Measurements from ENCODE around the gene RGL1. TPM values are rescaled to one million over a fixed set of nuclear protein-coding genes. Genes with fewer than 3 reads are reported as not detected.
A peak's percentile ranks its signal among the peaks of the same experiment; 100 is the strongest.
"Not testable (repeated sequence)": the region's sequence is repeated elsewhere in the genome, so short reads cannot be mapped to it uniquely, and the experiment has no call there.

The RGL1 gene
- total and polyA plus RNA-seq, 7 experiments from 2014 or later: 0.90 to 6.2 (median 2.6) TPM

GRCh38 chr1:183762856-183763255 lies 42.1 kb upstream of the RGL1 start:
- H3K27ac Mint-ChIP-seq; intact Hi-C loops (cut with micrococcal nuclease); H3K4me3 Mint-ChIP-seq; H3K27me3 ChIP-seq (ENCODE audit: control insufficient read depth in 2 of 2, insufficient read depth in 2 of 2, low read length in 2 of 2); H3K4me1 ChIP-seq (ENCODE audit: control insufficient read depth in 2 of 2, insufficient read depth in 2 of 2, low read length in 2 of 2); H3K27ac ChIP-seq (ENCODE audit: low read depth, low read length); H3K4me1 Mint-ChIP-seq; H3K27me3 Mint-ChIP-seq; ATAC-seq; POLR2A ChIA-PET; CTCF ChIA-PET; H3K4me3 ChIP-seq (ENCODE audit: low read length); H3K36me3 ChIP-seq (ENCODE audit: control insufficient read depth in 2 of 3, insufficient read depth in 3 of 3, low read length in 3 of 3); DNase-seq: not testable (repeated sequence)
- peaks cover 0 to 17% (median 5%) of the 10 kb centered on the region in 3 experiments for H3K9me3 ChIP-seq (ENCODE audit: control insufficient read depth in 2 of 3, low read length in 3 of 3)
- Mint-ChIP-seq H3K9me3 (peaks cover 14 to 49% (median 25%) of the 10 kb centered on the region in 11 donors), H3K36me3 (peaks cover 14 to 43% (median 41%) of the 10 kb centered on the region in 5 donors)

- Mint-ChIP-seq H3K4me1 (no peaks in the 10 kb centered on the region), H3K36me3 (peaks cover 16 to 46% (median 37%) of the 10 kb centered on the region in 5 donors), H3K4me3 (no peak overlapping the region), H3K27me3 (no peaks in the 10 kb centered on the region), H3K27ac (no peak overlapping the region), H3K9me3 (peaks cover 15 to 62% (median 29%) of the 10 kb centered on the region in 11 donors)
- no peak for DNase-seq
- Histone ChIP-seq H3K36me3 (ENCODE audit: control insufficient read depth in 2 of 3, insufficient read depth in 3 of 3, low read length in 3 of 3) (no peaks in the 10 kb centered on the region), H3K27ac (ENCODE audit: low read depth, low read length) (no peak overlapping the region), H3K4me3 (ENCODE audit: low read length) (no peak overlapping the region), H3K9me3 (ENCODE audit: control insufficient read depth in 2 of 3, low read length in 3 of 3) (peaks cover 0 to 22% (median 5%) of the 10 kb centered on the region in 3 experiments), H3K27me3 (ENCODE audit: control insufficient read depth in 2 of 2, insufficient read depth in 2 of 2, low read length in 2 of 2) (no peaks in the 10 kb centered on the region), H3K4me1 (ENCODE audit: control insufficient read depth in 2 of 2, insufficient read depth in 2 of 2, low read length in 2 of 2) (no peaks in the 10 kb centered on the region)
- no peak for ATAC-seq
- ChIA-PET CTCF (no interaction called here), POLR2A (no interaction called here)
- intact Hi-C loops (cut with micrococcal nuclease): no loop called here
These were observed 39.9 kb upstream of the RGL1 start for GRCh38 chr1:183764981-183765380.

GRCh38 chr1:183769956-183770815 lies 34.7 kb upstream of the RGL1 start:
- POLR2A ChIA-PET: no interaction called here
- DNase-seq: no peak
- no peak overlapping the region for H3K27ac Mint-ChIP-seq
- no peaks in the 10 kb centered on the region for H3K27me3 Mint-ChIP-seq
- Histone ChIP-seq H3K4me3 (ENCODE audit: low read length) (no peak overlapping the region), H3K27ac (ENCODE audit: low read depth, low read length) (no peak overlapping the region), H3K27me3 (ENCODE audit: control insufficient read depth in 2 of 2, insufficient read depth in 2 of 2, low read length in 2 of 2) (no peaks in the 10 kb centered on the region), H3K9me3 (ENCODE audit: control insufficient read depth in 2 of 3, low read length in 3 of 3) (peaks cover 0 to 21% (median 0%) of the 10 kb centered on the region in 3 experiments), H3K4me1 (ENCODE audit: control insufficient read depth in 2 of 2, insufficient read depth in 2 of 2, low read length in 2 of 2) (no peaks in the 10 kb centered on the region), H3K36me3 (ENCODE audit: control insufficient read depth in 2 of 3, insufficient read depth in 3 of 3, low read length in 3 of 3) (no peaks in the 10 kb centered on the region)
- no peak for ATAC-seq
- intact Hi-C loops (cut with micrococcal nuclease): no loop called here
- CTCF ChIA-PET: no interaction called here
- H3K36me3 Mint-ChIP-seq: peaks cover 18 to 50% (median 37%) of the 10 kb centered on the region in 5 donors
- H3K9me3 Mint-ChIP-seq: peaks cover 6 to 61% (median 25%) of the 10 kb centered on the region in 11 donors
- H3K4me1 Mint-ChIP-seq: no peaks in the 10 kb centered on the region
- no peak overlapping the region for H3K4me3 Mint-ChIP-seq

- intact Hi-C loops (cut with micrococcal nuclease): no loop called here
These were observed 34.1 kb upstream of the RGL1 start for GRCh38 chr1:183770816-183771128.

GRCh38 chr1:183773482-183774274 lies 31.2 kb upstream of the RGL1 start:
- Histone ChIP-seq H3K9me3 (ENCODE audit: control insufficient read depth in 2 of 3, low read length in 3 of 3) (peaks cover 0 to 22% (median 0%) of the 10 kb centered on the region in 3 experiments), H3K36me3 (ENCODE audit: control insufficient read depth in 2 of 3, insufficient read depth in 3 of 3, low read length in 3 of 3) (no peaks in the 10 kb centered on the region), H3K27me3 (ENCODE audit: control insufficient read depth in 2 of 2, insufficient read depth in 2 of 2, low read length in 2 of 2) (no peaks in the 10 kb centered on the region), H3K27ac (ENCODE audit: low read depth, low read length) (no peak overlapping the region), H3K4me1 (ENCODE audit: control insufficient read depth in 2 of 2, insufficient read depth in 2 of 2, low read length in 2 of 2) (no peaks in the 10 kb centered on the region), H3K4me3 (ENCODE audit: low read length) (no peak overlapping the region)
- Mint-ChIP-seq H3K4me1 (no peaks in the 10 kb centered on the region), H3K4me3 (no peak overlapping the region), H3K36me3 (peaks cover 18 to 43% (median 34%) of the 10 kb centered on the region in 5 donors), H3K27ac (peak overlapping the region in 1 of 9 donors; percentile 9), H3K27me3 (no peaks in the 10 kb centered on the region), H3K9me3 (peaks cover 6 to 61% (median 25%) of the 10 kb centered on the region in 11 donors)
- ChIA-PET POLR2A (no interaction called here), CTCF (no interaction called here)
- DNase-seq: no peak
- intact Hi-C loops (cut with micrococcal nuclease): no loop called here
- ATAC-seq: no peak

More at GRCh38 chr1:183770816-183771128, 34.1 kb upstream of the RGL1 start:
- Mint-ChIP-seq H3K9me3 (peaks cover 6 to 61% (median 25%) of the 10 kb centered on the region in 11 donors), H3K4me3 (no peak overlapping the region), H3K27me3 (no peaks in the 10 kb centered on the region), H3K4me1 (no peaks in the 10 kb centered on the region), H3K27ac (no peak overlapping the region), H3K36me3 (peaks cover 18 to 46% (median 34%) of the 10 kb centered on the region in 5 donors)
- no peak for DNase-seq
- POLR2A ChIA-PET: no interaction called here
- Histone ChIP-seq H3K27ac (ENCODE audit: low read depth, low read length) (no peak overlapping the region), H3K36me3 (ENCODE audit: control insufficient read depth in 2 of 3, insufficient read depth in 3 of 3, low read length in 3 of 3) (no peaks in the 10 kb centered on the region), H3K4me3 (ENCODE audit: low read length) (no peak overlapping the region), H3K27me3 (ENCODE audit: control insufficient read depth in 2 of 2, insufficient read depth in 2 of 2, low read length in 2 of 2) (no peaks in the 10 kb centered on the region), H3K4me1 (ENCODE audit: control insufficient read depth in 2 of 2, insufficient read depth in 2 of 2, low read length in 2 of 2) (no peaks in the 10 kb centered on the region), H3K9me3 (ENCODE audit: control insufficient read depth in 2 of 3, low read length in 3 of 3) (peaks cover 0 to 22% (median 0%) of the 10 kb centered on the region in 3 experiments)
- CTCF ChIA-PET: no interaction called here
- no peak for ATAC-seq

- ATAC-seq (no peak), DNase-seq (no peak)
- H3K4me3 Mint-ChIP-seq: no peak overlapping the region
- Histone ChIP-seq H3K9me3 (ENCODE audit: control insufficient read depth in 2 of 3, low read length in 3 of 3) (peaks cover 0 to 16% (median 0%) of the 10 kb centered on the region in 3 experiments), H3K27me3 (ENCODE audit: control insufficient read depth in 2 of 2, insufficient read depth in 2 of 2, low read length in 2 of 2) (no peaks in the 10 kb centered on the region), H3K4me3 (ENCODE audit: low read length) (no peak overlapping the region), H3K36me3 (ENCODE audit: control insufficient read depth in 2 of 3, insufficient read depth in 3 of 3, low read length in 3 of 3) (no peaks in the 10 kb centered on the region), H3K27ac (ENCODE audit: low read depth, low read length) (no peak overlapping the region), H3K4me1 (ENCODE audit: control insufficient read depth in 2 of 2, insufficient read depth in 2 of 2, low read length in 2 of 2) (no peaks in the 10 kb centered on the region)
- H3K9me3 Mint-ChIP-seq: peaks cover 5 to 49% (median 23%) of the 10 kb centered on the region in 11 donors
- H3K36me3 Mint-ChIP-seq: peaks cover 17 to 40% (median 34%) of the 10 kb centered on the region in 5 donors
- intact Hi-C loops (cut with micrococcal nuclease): no loop called here
- CTCF ChIA-PET: no interaction called here
- no peak overlapping the region for H3K27ac Mint-ChIP-seq
- POLR2A ChIA-PET: no interaction called here
- H3K4me1 Mint-ChIP-seq: no peaks in the 10 kb centered on the region
- no peaks in the 10 kb centered on the region for H3K27me3 Mint-ChIP-seq
These were observed 30.0 kb upstream of the RGL1 start for GRCh38 chr1:183774938-183775337.

Data from naive thymus-derived CD4-positive, alpha-beta T cell (primary cell).